RWPE2 (cell line): Measurements from ENCODE around the gene GBF1.

Experiments used
- ATAC-seq: fragments of 200-7000 bp; cut with Tn5 transposase; 3 replicates; pipeline ENCODE4 v1.9.1; 2021; ENCODE audit warnings: low read depth
- DNase-seq: peaks from one replicate; pipeline ENCODE4 v3.0.0-alpha.2; 2020; ENCODE audit warnings: low spot score
- H3K27ac ChIP-seq: fragments of 450-650 bp; 2 replicates; pipeline ENCODE4 v1.5.1; 2017; ENCODE audit warnings: mild to moderate bottlenecking; ENCODE audit not compliant: poor library complexity, severe bottlenecking
- H3K27me3 ChIP-seq: fragments of 250-450 bp; sonication (Bioruptor Pico); 2 replicates; pipeline ENCODE4 v1.5.1; 2021; ENCODE audit warnings: mild to moderate bottlenecking, moderate library complexity; ENCODE audit not compliant: insufficient read depth, poor library complexity, severe bottlenecking
- H3K36me3 ChIP-seq: fragments of 250-450 bp; sonication (Bioruptor Pico); 2 replicates; pipeline ENCODE4 v1.5.1; 2020; ENCODE audit warnings: low read depth, mild to moderate bottlenecking, moderate library complexity
- H3K4me1 ChIP-seq: fragments of 250-450 bp; sonication (Bioruptor Pico); 2 replicates; pipeline ENCODE4 v1.5.1; 2021; ENCODE audit warnings: mild to moderate bottlenecking, moderate library complexity; ENCODE audit not compliant: insufficient read depth, poor library complexity, severe bottlenecking
- H3K4me3 ChIP-seq: fragments of 250-450 bp; sonication (Bioruptor Pico); 2 replicates; pipeline ENCODE4 v1.5.1; 2021; ENCODE audit warnings: mild to moderate bottlenecking, moderate library complexity; ENCODE audit not compliant: severe bottlenecking
- H3K9me3 ChIP-seq: fragments of 250-450 bp; sonication (Bioruptor Pico); 2 replicates; pipeline ENCODE4 v1.5.1; 2021; ENCODE audit warnings: mild to moderate bottlenecking, moderate library complexity; ENCODE audit not compliant: severe bottlenecking
- CTCF ChIP-seq: fragments of 450-650 bp; IDR thresholded peaks from one replicate; pipeline ENCODE4 v1.5.1; 2017; ENCODE audit warnings: mild to moderate bottlenecking, moderate library complexity; ENCODE audit not compliant: poor library complexity, severe bottlenecking

GBF1 gene

GRCh38 chr10:102396317-102396650 is 151.0 kb downstream of the GBF1 start:
- H3K36me3 ChIP-seq, result peaks cover 20% of the 10 kb centered on the region
- no peak for ATAC-seq
- no peaks in the 10 kb centered on the region for H3K27me3 ChIP-seq
- no peaks in the 10 kb centered on the region for H3K9me3 ChIP-seq
- DNase-seq, result no peak
- no peak for TF ChIP-seq CTCF
- peaks cover under 1% of the 10 kb centered on the region for H3K4me1 ChIP-seq
- H3K4me3 ChIP-seq, result peak overlapping the region; percentile 58
- peak overlapping the region; percentile 43 for H3K27ac ChIP-seq

GRCh38 chr10:102396730-102397151 is 151.4 kb downstream of the GBF1 start:
- no peak for TF ChIP-seq CTCF
- no peaks in the 10 kb centered on the region for H3K27me3 ChIP-seq
- H3K4me1 ChIP-seq, result peaks cover 5% of the 10 kb centered on the region
- no peaks in the 10 kb centered on the region for H3K9me3 ChIP-seq
- ATAC-seq (no peak), DNase-seq (no peak)
- H3K27ac ChIP-seq, result no peak overlapping the region
- no peak overlapping the region for H3K4me3 ChIP-seq
- peaks cover 20% of the 10 kb centered on the region for H3K36me3 ChIP-seq

GRCh38 chr10:102397222-102398171 is 152.2 kb downstream of the GBF1 start:
- no peak for TF ChIP-seq CTCF
- Histone ChIP-seq H3K27me3 (no peaks in the 10 kb centered on the region), H3K4me1 (peaks cover 12% of the 10 kb centered on the region), H3K27ac (no peak overlapping the region), H3K4me3 (no peak overlapping the region), H3K36me3 (peaks cover 25% of the 10 kb centered on the region), H3K9me3 (no peaks in the 10 kb centered on the region)
- ATAC-seq, result no peak
- no peak for DNase-seq

- peaks cover 27% of the 10 kb centered on the region for H3K36me3 ChIP-seq
- no peaks in the 10 kb centered on the region for H3K27me3 ChIP-seq
- H3K9me3 ChIP-seq, result no peaks in the 10 kb centered on the region
- ATAC-seq (no peak), DNase-seq (no peak)
- H3K4me1 ChIP-seq, result peaks cover 12% of the 10 kb centered on the region
- H3K4me3 ChIP-seq, result no peak overlapping the region
- H3K27ac ChIP-seq, result peak overlapping the region; percentile 16
- TF ChIP-seq CTCF, result no peak
Observed at GRCh38 chr10:102398172-102399020, 153.1 kb downstream of the GBF1 start.
